Stimulated activated CD8-positive, alpha-beta memory T cell treated with anti-CD3 and anti-CD28 coated beads, Interleukin-15, amount 100 ng/mL, for 1 hour (primary cell): Measurements from ENCODE around the gene OR3A3.
"Not testable (repeated sequence)": the region's sequence is repeated elsewhere in the genome, so short reads cannot be mapped to it uniquely, and the experiment has no call there.

Source experiments
- DNase-seq: peaks from one replicate; pipeline ENCODE4 v3.0.0-alpha.2; 2020; ENCODE audit warnings: low read depth

Gene OR3A3

DNA sequence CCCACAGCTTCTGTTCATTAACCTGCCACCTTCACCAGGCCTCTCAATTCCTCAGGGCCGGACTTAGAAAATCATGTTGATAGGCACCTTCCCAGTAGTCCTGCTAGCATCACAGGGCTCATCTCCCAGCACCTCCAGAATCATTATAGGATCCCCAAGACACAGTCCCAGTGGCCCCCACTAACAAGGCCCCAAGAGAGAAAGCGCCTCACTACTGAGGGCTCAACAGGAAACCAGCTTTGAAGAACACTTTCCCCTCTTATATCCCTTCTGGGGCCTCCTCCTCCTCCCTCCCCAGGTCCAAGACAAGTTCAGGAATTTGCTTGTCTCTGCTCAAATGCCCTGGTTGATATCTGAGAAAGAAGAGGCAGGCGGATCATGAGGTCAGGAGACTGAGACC is at the start of gene OR3A3:
TSS of gene OR3A3 (plus strand) at position 301 of the 400 bp plus-strand sequence.
- no peak for DNase-seq

DNA sequence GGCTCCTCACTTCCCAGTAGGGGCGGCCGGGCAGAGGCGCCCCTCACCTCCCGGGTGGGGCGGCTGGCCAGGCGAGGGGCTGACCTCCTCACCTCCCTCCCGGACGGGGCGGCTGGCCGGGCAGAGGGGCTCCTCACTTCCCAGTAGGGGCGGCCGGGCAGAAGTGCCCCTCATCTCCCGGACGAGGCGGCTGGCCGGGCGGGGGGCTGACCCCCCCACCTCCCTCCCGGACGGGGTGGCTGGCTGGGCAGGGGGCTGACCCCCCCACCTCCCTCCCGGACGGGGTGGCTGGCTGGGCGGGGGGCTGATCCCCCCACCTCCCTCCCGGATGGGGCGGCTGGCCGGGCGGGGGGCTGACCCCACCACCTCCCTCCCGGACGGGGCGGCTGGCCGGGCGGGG is 40.0 kb upstream of the OR3A3 start:
- DNase-seq: not testable (repeated sequence)

- DNase-seq: no peak
These were observed 32.8 kb upstream of the OR3A3 start for GRCh38 chr17:3378321-3378720.

- no peak for DNase-seq
These were observed 29.2 kb upstream of the OR3A3 start for GRCh38 chr17:3381957-3382356.

DNA sequence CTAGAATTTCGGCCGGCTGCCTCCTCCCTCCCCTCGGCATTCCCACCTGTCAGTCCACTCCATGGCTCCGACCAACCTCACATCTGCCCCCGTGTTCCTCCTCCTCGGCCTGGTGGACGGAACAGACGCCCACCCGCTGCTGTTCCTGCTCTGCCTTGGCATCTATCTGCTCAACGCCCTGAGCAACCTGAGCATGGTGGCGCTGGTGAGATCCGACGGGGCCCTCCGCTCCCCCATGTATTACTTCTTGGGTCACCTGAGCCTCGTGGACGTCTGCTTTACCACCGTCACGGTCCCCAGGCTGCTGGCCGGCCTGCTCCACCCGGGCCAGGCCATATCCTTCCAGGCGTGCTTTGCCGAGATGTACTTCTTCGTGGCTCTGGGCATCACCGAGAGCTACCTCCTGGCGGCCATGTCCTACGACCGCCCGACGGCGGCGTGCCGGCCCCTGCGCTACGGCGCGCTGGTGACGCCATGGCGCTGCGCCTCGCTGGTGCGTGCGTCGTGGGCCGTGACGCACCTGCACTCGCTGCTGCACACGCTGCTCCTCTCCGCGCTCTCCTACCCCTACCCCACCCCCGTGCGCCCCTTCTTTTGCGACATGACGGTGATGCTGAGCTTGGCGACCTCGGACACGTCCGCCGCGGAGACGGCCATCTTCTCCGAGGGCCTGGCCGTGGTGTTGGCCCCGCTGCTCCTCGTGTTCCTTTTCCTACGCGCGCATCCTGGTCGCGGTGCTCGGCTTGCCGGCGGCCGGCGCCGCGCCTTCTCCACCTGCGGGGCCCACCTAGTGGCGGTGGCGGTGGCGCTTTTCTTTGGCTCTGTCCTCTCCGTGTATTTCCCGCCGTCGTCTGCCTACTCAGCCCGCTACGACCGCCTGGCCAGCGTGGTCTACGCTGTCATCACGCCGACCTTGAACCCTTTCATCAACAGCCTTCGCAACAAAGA is 25.0 kb upstream of the OR3A3 start, which contains the start of gene OR3A2:
TSS of gene OR3A2 (minus strand) at position 440 of the 948 bp plus-strand sequence.
- DNase-seq: no peak

GRCh38 chr17:3389791-3390190 is 21.4 kb upstream of the OR3A3 start:
- DNase-seq: no peak

DNA sequence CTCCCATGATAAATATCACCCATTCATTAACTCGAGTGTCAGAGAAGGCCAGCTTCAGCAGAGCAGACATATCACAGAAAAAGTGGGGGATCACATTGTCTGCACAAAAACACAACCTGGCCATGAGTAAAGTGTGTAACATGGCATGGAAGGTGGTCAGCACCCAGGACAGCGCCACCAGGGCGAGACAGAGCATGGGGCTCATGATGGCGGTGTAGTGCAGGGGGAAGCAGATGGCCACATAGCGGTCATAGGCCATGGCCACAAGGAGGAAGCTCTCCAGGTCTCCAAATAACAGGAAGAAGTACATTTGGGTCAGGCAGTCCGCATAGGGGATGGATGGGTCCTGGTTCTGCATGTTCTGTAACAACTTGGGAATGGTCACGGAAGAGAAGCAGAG is 13.4 kb upstream of the OR3A3 start:
- DNase-seq: not testable (repeated sequence)

DNA sequence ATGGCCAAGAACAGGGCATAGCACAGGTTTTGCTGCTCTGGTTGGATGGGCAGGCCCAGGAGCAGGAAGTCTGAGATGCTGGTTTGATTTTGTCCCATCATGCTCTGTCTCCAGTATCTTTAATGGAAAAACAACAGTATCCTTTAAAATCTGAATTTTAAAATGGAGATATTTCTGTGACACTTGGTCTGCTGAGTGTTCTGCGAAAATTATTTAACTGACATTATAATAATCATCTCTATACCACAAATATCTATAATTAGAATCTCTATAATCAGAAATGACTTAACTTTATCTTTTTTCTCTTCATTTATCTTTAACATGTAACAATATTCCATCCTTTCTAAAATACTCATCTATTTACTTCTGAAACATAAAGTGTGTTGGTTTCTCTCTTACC is 12.9 kb upstream of the OR3A3 start, which contains the start of gene OR1E1:
TSS of gene OR1E1 (minus strand) at position 101 of the 400 bp plus-strand sequence. CDS start at position 101, 0 bp downstream.
- DNase-seq: no peak

GRCh38 chr17:3400055-3400454 is 11.1 kb upstream of the OR3A3 start:
- no peak for DNase-seq

- DNase-seq: no peak
These were observed 9.4 kb upstream of the OR3A3 start for GRCh38 chr17:3401786-3402185.

DNA sequence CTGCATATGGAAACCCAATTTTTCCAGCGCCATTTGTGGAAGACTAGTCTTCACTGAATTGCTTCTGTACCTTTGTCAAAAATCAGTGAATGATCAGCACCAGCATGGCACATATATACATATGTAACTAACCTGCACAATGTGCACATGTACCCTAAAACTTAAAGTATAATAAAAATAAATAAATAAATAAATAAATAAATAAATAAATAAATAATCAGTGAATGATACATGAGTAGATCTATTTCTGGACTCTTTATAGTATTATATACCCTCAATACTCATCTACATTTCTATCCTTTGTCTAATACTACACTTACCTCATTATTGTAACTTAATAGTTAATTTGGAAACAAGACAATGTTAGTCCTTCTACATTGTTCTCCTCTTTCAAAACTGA is 7.3 kb upstream of the OR3A3 start:
- not testable (repeated sequence) for DNase-seq

GRCh38 chr17:3412216-3412615 is 1.0 kb downstream of the OR3A3 start:
- not testable (repeated sequence) for DNase-seq

DNA sequence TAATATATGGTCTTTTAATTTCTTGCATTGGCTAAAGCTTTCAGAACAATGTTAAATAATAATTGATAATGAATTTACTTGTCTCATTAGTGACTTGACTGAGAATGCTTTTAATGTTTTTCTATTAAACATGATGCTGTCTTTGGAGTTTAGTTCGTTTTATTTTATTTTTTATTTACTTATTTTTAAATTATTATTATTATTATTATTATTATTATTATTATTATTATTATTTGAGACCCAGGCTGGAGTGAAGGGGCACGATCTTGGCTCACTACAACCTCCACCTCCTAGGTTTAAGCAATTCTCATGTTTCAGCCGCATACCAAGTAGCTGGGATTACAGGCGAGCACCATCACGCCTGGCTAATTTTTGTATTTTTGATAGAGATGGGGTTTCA is 4.4 kb downstream of the OR3A3 start:
- DNase-seq: no peak

- DNase-seq: no peak
These were observed 7.1 kb downstream of the OR3A3 start for GRCh38 chr17:3418222-3418621.

DNA sequence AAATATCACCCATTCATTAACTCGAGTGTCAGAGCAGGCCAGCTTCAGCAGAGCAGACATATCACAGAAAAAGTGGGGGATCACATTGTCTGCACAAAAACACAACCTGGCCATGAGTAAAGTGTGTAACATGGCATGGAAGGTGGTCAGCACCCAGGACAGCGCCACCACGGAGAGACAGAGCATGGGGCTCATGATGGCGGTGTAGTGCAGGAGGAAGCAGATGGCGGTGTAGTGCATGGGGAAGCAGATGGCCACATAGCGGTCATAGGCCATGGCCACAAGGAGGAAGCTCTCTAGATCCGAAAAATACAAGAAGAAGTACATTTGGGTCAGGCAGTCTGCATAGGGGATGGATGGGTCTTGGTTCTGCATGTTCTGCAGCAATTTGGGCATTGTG is 22.0 kb downstream of the OR3A3 start:
- not testable (repeated sequence) for DNase-seq

DNA sequence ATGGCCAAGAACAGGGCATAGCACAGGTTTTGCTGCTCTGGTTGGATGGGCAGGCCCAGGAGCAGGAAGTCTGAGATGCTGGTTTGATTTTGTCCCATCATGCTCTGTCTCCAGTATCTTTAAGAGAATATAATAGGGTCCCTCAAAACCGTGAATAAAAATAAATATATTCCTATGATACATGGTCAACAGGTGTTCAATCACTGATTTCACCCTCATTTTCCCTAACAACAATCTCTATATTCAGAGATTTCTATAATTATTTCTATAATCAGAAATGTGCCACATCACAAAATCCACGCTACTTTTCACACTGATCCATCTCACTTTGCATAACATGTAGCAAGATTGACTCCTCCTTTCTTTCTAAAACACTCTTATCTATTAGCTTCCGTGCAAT is 22.6 kb downstream of the OR3A3 start, which contains the start of gene OR1E2:
TSS of gene OR1E2 (minus strand) at position 101 of the 400 bp plus-strand sequence. CDS start at position 101, 0 bp downstream.
- no peak for DNase-seq

DNA sequence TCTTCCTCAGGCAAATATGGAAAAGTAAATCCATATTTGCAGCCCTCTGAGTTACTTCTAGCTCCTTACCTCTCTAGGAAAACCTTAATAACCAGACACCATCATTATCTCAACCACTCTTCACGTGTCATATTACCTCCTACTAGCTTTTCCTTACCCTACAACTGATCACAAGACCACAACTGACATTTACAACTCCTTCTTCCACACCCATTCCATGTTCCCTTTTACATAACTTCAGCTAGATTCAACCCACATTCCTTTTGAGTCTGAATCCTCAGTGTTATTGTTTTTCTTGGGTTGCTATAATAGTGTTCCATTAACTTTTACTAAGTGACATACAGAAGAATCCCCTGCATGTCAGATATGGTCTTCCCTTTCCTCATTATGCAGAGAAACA is 27.2 kb downstream of the OR3A3 start:
- DNase-seq: no peak

DNA sequence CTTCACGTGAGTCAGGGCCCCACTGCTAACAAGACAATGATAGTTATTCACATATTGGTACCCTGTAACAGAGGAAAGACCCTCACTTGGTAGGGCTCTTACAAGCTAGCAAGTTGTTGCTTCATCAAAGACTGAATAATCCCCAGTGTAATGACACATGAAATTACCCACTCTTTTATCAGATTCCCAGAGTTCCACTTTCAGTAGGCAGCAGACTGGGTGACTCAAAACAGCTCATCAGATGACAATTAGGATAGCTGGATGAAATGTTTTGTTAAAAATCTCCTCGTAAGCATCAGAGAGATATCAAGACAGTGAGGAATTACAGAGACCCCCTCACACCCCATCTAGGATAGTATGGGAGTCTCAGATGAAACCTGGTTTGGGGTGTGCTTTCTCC is 29.3 kb downstream of the OR3A3 start:
- no peak for DNase-seq

GRCh38 chr17:3447625-3448024 is 36.5 kb downstream of the OR3A3 start:
- DNase-seq: no peak

DNA sequence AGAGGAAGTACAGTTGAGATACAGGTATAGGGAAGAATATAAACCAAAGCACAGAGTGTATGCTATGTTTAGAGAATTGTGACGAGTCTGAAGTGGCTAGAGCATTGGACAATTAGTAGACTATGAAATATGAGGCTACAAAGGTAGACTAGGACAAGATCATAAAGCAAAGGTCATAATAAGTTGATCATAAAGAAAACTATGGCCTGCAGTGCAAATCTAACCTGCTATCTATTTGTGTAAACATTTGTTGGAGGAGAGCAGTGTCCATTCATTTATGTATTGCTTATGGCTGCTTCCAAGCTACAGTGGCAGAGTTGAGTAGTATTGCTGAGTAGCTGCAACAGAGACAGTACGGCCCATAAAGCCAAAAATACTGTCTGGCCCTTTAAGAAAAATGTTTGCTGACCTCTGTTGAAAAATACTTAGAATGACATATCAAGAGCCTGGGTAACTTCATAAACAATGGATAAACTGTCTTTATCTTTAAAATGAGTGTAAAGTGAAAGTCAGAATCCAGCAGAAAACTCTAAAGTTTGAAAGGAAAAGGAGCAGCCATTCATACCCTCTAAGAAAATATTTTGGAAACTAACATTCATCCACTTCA is 37.0 kb downstream of the OR3A3 start:
- DNase-seq: no peak

GRCh38 chr17:3466355-3466754 is 55.2 kb downstream of the OR3A3 start:
- DNase-seq: not testable (repeated sequence)

- no peak for DNase-seq
These were observed 58.4 kb downstream of the OR3A3 start for GRCh38 chr17:3469529-3469928.

DNA sequence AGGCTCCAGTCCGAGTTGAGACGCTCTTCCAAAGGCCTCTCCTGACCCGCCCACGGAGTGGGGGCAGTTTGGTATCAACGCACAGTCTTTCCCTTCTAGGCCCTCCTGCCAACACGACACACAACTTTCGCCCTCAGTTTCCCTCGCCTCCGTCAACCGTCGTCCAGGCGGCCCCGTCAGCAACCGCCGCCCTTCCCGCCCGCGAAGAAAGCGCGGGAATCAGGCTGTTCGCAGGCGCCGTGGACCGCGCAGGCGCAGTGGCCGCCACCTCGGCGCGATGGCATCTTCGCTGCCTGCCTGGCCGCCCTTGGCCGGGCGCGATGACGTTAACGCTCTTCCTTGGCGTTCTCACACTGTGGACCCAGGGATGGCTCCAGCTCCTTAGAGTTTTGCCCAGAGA is 60.4 kb downstream of the OR3A3 start, which contains the start of gene SPATA22:
TSS of gene SPATA22 (minus strand) at position 221 of the 400 bp plus-strand sequence. CDS start 2,494 bp downstream, outside the sequence.
- no peak for DNase-seq
